22Rv1 (cell line): Measurements from ENCODE around the gene C12orf60.

Experiments
- CTCF ChIP-seq: fragments of 450-650 bp; IDR thresholded peaks from 2 replicates; pipeline ENCODE4 v1.5.1; 2017; ENCODE audit warnings: mild to moderate bottlenecking
- ZFX ChIP-seq: fragments of 450-650 bp; IDR thresholded peaks from 2 replicates; pipeline ENCODE4 v1.6.1; 2017; ENCODE audit warnings: antibody characterized with exemption, borderline replicate concordance

GRCh38 chr12:14840616-14841015 lies 37.1 kb downstream of the C12orf60 start:
- TF ChIP-seq CTCF (no peak), ZFX (no peak)
